ENCODE results near the gene GCC2. TPM values are rescaled to one million over a fixed set of nuclear protein-coding genes. Genes with fewer than 3 reads are reported as not detected.

The GCC2 gene
- total RNA-seq, 1 donor from 2014 or later: 15.3 TPM

Other genes starting within 250 kb of the GCC2 start
- gene SULT1C3, start 209.2 kb upstream of the GCC2 start, total RNA-seq: not detected in 2 replicates
- not detected in 2 replicates for gene SULT1C2, start 160.3 kb upstream of the GCC2 start, total RNA-seq
- gene SULT1C4, start 71.3 kb upstream of the GCC2 start, total RNA-seq: 94.6 and 123 TPM in 2 replicates
- 211 and 375 TPM in 2 replicates for gene LIMS1, start 85.3 kb downstream of the GCC2 start, total RNA-seq

Measured in lung microvascular endothelial cell (primary cell).